Subcutaneous abdominal adipose tissue (tissue), 5 donors: ENCODE measurements around the gene PIGO.
A peak's percentile ranks its signal among the peaks of the same experiment; 100 is the strongest.

ENCODE experiments used
- H3K27ac ChIP-seq: one replicate; pipeline ENCODE4 v1.7.0; 2013; ENCODE audit warnings: low read depth, mild to moderate bottlenecking, inconsistent platforms, low read length, moderate library complexity
- H3K27me3 ChIP-seq, 5 donors: one replicate each; pipeline ENCODE4 v1.7.0; 2013; ENCODE audit warnings: low read length in 5 of 5, inconsistent platforms in 1 of 5; ENCODE audit not compliant: control insufficient read depth in 5 of 5, insufficient read depth in 4 of 5
- H3K36me3 ChIP-seq, 5 donors: one replicate each; pipeline ENCODE4 v1.7.0; 2013; ENCODE audit warnings: low read length in 5 of 5; ENCODE audit not compliant: control insufficient read depth in 5 of 5, insufficient read depth in 5 of 5
- H3K4me1 ChIP-seq, 5 donors: one replicate each; pipeline ENCODE4 v1.7.0; 2013; ENCODE audit warnings: low read length in 5 of 5, mild to moderate bottlenecking in 3 of 5, moderate library complexity in 1 of 5; ENCODE audit not compliant: control insufficient read depth in 5 of 5, insufficient read depth in 5 of 5
- H3K4me3 ChIP-seq, 5 donors: one replicate each; pipeline ENCODE4 v1.7.0; 2013; ENCODE audit warnings: low read length in 5 of 5, low read depth in 1 of 5
- H3K9ac ChIP-seq, 5 donors: one replicate each; pipeline ENCODE4 v1.7.0; 2013; ENCODE audit warnings: low read length in 5 of 5, mild to moderate bottlenecking in 4 of 5, moderate library complexity in 3 of 5
- H3K9me3 ChIP-seq, 5 donors: one replicate each; pipeline ENCODE4 v1.7.0; 2013; ENCODE audit warnings: low read length in 5 of 5; ENCODE audit not compliant: control insufficient read depth in 5 of 5
- donor health status: healthy.
- donor health status: healthy.
- donor health status: healthy.
- donor health status: healthy.
- donor health status: healthy.

PIGO gene

GRCh38 chr9:35089434-35089833 lies 7.0 kb downstream of the PIGO start:
- H3K4me3 ChIP-seq, result no peak overlapping the region
- no peaks in the 10 kb centered on the region for H3K9me3 ChIP-seq
- H3K27ac ChIP-seq, result no peak overlapping the region
- H3K36me3 ChIP-seq, result peaks cover 10 to 77% (median 64%) of the 10 kb centered on the region in 5 donors
- no peaks in the 10 kb centered on the region for H3K4me1 ChIP-seq
- no peaks in the 10 kb centered on the region for H3K27me3 ChIP-seq
- H3K9ac ChIP-seq, result no peak overlapping the region

GRCh38 chr9:35085078-35085477 lies 11.3 kb downstream of the PIGO start:
- H3K4me3 ChIP-seq, result no peak overlapping the region
- no peak overlapping the region for H3K27ac ChIP-seq
- no peaks in the 10 kb centered on the region for H3K27me3 ChIP-seq
- H3K4me1 ChIP-seq, result peaks cover 0 to 5% (median 4%) of the 10 kb centered on the region in 5 donors
- no peaks in the 10 kb centered on the region for H3K9me3 ChIP-seq
- peaks cover 10 to 36% (median 27%) of the 10 kb centered on the region in 5 donors for H3K36me3 ChIP-seq
- H3K9ac ChIP-seq, result no peak overlapping the region

GRCh38 chr9:35079426-35080341 lies 16.7 kb downstream of the PIGO start, which contains the start of gene FANCG:
TSS of gene FANCG (minus strand) at chr9:35079942. CDS start at chr9:35079524, 418 bp downstream.
- H3K36me3 ChIP-seq, result peaks cover 0 to 26% (median 3%) of the 10 kb centered on the region in 5 donors
- peak within 1 kb of the TSS; percentile 81 to 87 (median 84) for H3K4me3 ChIP-seq
- peak within 1 kb of the TSS; percentile 56 to 94 (median 89) for H3K9ac ChIP-seq
- no peaks in the 10 kb centered on the region for H3K9me3 ChIP-seq
- peak within 1 kb of the TSS; percentile 77 for H3K27ac ChIP-seq
- H3K27me3 ChIP-seq, result no peaks in the 10 kb centered on the region
- peaks cover 3 to 24% (median 22%) of the 10 kb centered on the region in 5 donors for H3K4me1 ChIP-seq

GRCh38 chr9:35079041-35079425 lies 17.4 kb downstream of the PIGO start:
- Histone ChIP-seq H3K27ac (peak overlapping the region; percentile 77), H3K4me1 (peaks cover 3 to 24% (median 22%) of the 10 kb centered on the region in 5 donors), H3K4me3 (peak overlapping the region; percentile 73 to 87 (median 84)), H3K27me3 (no peaks in the 10 kb centered on the region), H3K9me3 (no peaks in the 10 kb centered on the region), H3K36me3 (peaks cover 0 to 29% (median 3%) of the 10 kb centered on the region in 5 donors), H3K9ac (peak overlapping the region; percentile 56 to 94 (median 89))

- Histone ChIP-seq H3K36me3 (peaks cover 0 to 29% (median 3%) of the 10 kb centered on the region in 5 donors), H3K4me1 (peaks cover 3 to 27% (median 24%) of the 10 kb centered on the region in 5 donors), H3K9me3 (no peaks in the 10 kb centered on the region), H3K9ac (no peak overlapping the region), H3K27ac (no peak overlapping the region), H3K27me3 (no peaks in the 10 kb centered on the region), H3K4me3 (no peak overlapping the region)
Observed at GRCh38 chr9:35078066-35078465, 18.3 kb downstream of the PIGO start.

- no peak overlapping the region for H3K27ac ChIP-seq
- H3K4me1 ChIP-seq, result peaks cover 3 to 31% (median 28%) of the 10 kb centered on the region in 5 donors
- no peaks in the 10 kb centered on the region for H3K9me3 ChIP-seq
- no peak overlapping the region for H3K9ac ChIP-seq
- H3K4me3 ChIP-seq, result no peak overlapping the region
- H3K36me3 ChIP-seq, result peaks cover 0 to 29% (median 3%) of the 10 kb centered on the region in 5 donors
- H3K27me3 ChIP-seq, result no peaks in the 10 kb centered on the region
Observed at GRCh38 chr9:35076848-35077247, 19.5 kb downstream of the PIGO start.

- peaks cover 0 to 29% (median 3%) of the 10 kb centered on the region in 5 donors for H3K36me3 ChIP-seq
- H3K27ac ChIP-seq, result no peak overlapping the region
- H3K9me3 ChIP-seq, result no peaks in the 10 kb centered on the region
- no peak overlapping the region for H3K4me3 ChIP-seq
- H3K27me3 ChIP-seq, result no peaks in the 10 kb centered on the region
- H3K4me1 ChIP-seq, result peaks cover 6 to 41% (median 38%) of the 10 kb centered on the region in 5 donors
- no peak overlapping the region for H3K9ac ChIP-seq
Observed at GRCh38 chr9:35075358-35075757, 21.0 kb downstream of the PIGO start.

- H3K9ac ChIP-seq, result no peak overlapping the region
- no peaks in the 10 kb centered on the region for H3K27me3 ChIP-seq
- peaks cover 10 to 42% (median 38%) of the 10 kb centered on the region in 5 donors for H3K4me1 ChIP-seq
- peaks cover 0 to 29% (median 3%) of the 10 kb centered on the region in 5 donors for H3K36me3 ChIP-seq
- no peak overlapping the region for H3K4me3 ChIP-seq
- no peak overlapping the region for H3K27ac ChIP-seq
- H3K9me3 ChIP-seq, result no peaks in the 10 kb centered on the region
Observed at GRCh38 chr9:35074791-35075190, 21.6 kb downstream of the PIGO start.

- Histone ChIP-seq H3K9ac (no peak overlapping the region), H3K27me3 (no peaks in the 10 kb centered on the region), H3K9me3 (no peaks in the 10 kb centered on the region), H3K4me3 (no peak overlapping the region), H3K27ac (no peak overlapping the region), H3K36me3 (peaks cover 0 to 29% (median 3%) of the 10 kb centered on the region in 5 donors), H3K4me1 (peaks cover 8 to 42% (median 38%) of the 10 kb centered on the region in 5 donors)
Observed at GRCh38 chr9:35074141-35074540, 22.2 kb downstream of the PIGO start.

- Histone ChIP-seq H3K4me1 (peaks cover 9 to 42% (median 39%) of the 10 kb centered on the region in 5 donors), H3K36me3 (peaks cover 0 to 29% (median 4%) of the 10 kb centered on the region in 5 donors), H3K9me3 (no peaks in the 10 kb centered on the region), H3K9ac (no peak overlapping the region), H3K4me3 (peak overlapping the region; percentile 20 to 85 (median 59)), H3K27me3 (no peaks in the 10 kb centered on the region), H3K27ac (peak overlapping the region; percentile 15)
Observed at GRCh38 chr9:35073279-35073612, 23.1 kb downstream of the PIGO start.
